Measurements from ENCODE around the gene TLE6. TPM values are rescaled to one million over a fixed set of nuclear protein-coding genes. Genes with fewer than 3 reads are reported as not detected.

TLE6 gene
- total RNA-seq, 1 experiment from 2014 or later = 0.48 TPM

Other genes with a start within 250 kb of the TLE6 start
- gene SLC39A3, start 237.5 kb upstream of the TLE6 start, total RNA-seq (2014; rRNA removed; shearing (Covaris generic)) = 43.0 and 45.5 TPM in 2 replicates
- gene SGTA, start 194.3 kb upstream of the TLE6 start, total RNA-seq (2014; rRNA removed; shearing (Covaris generic)) = 122 and 127 TPM in 2 replicates
- gene THOP1, start 192.1 kb upstream of the TLE6 start, total RNA-seq (2014; rRNA removed; shearing (Covaris generic)) = 271 and 308 TPM in 2 replicates
- 1.2 TPM in 2 replicates for gene ZNF554, start 157.7 kb upstream of the TLE6 start, total RNA-seq (2014; rRNA removed; shearing (Covaris generic))
- gene ZNF555, start 136.1 kb upstream of the TLE6 start, total RNA-seq (2014; rRNA removed; shearing (Covaris generic)) = 0.65 and 1.3 TPM in 2 replicates
- 0.03 and 0.23 TPM in 2 replicates for gene ZNF556, start 110.2 kb upstream of the TLE6 start, total RNA-seq (2014; rRNA removed; shearing (Covaris generic))
- gene ZNF57, start 76.6 kb upstream of the TLE6 start, total RNA-seq (2014; rRNA removed; shearing (Covaris generic)) = 5.6 and 5.7 TPM in 2 replicates
- gene ZNF77, start 32.6 kb upstream of the TLE6 start, total RNA-seq (2014; rRNA removed; shearing (Covaris generic)) = 0.86 and 1.7 TPM in 2 replicates
- 0.08 and 1.1 TPM in 2 replicates for gene TLE2, start 51.7 kb downstream of the TLE6 start, total RNA-seq (2014; rRNA removed; shearing (Covaris generic))
- 356 and 359 TPM in 2 replicates for gene TLE5, start 84.9 kb downstream of the TLE6 start, total RNA-seq (2014; rRNA removed; shearing (Covaris generic))
- gene GNA11, start 116.8 kb downstream of the TLE6 start, total RNA-seq (2014; rRNA removed; shearing (Covaris generic)) = 54.1 and 68.2 TPM in 2 replicates
- gene GNA15, start 158.5 kb downstream of the TLE6 start, total RNA-seq (2014; rRNA removed; shearing (Covaris generic)) = 15.9 and 20.0 TPM in 2 replicates
- gene S1PR4, start 201.2 kb downstream of the TLE6 start, total RNA-seq (2014; rRNA removed; shearing (Covaris generic)) = not detected in 2 replicates
- gene NCLN, start 208.4 kb downstream of the TLE6 start, total RNA-seq (2014; rRNA removed; shearing (Covaris generic)) = 95.3 and 104 TPM in 2 replicates
- gene CELF5, start 247.1 kb downstream of the TLE6 start, total RNA-seq (2014; rRNA removed; shearing (Covaris generic)) = 0.10 and 0.53 TPM in 2 replicates